HUES64 (cell line): ENCODE data around the gene USP7.

Source experiments
- H3K27ac ChIP-seq: 2 replicates; pipeline ENCODE4 v1.7.0; 2013; ENCODE audit warnings: low read depth, low read length, inconsistent platforms
- H3K27me3 ChIP-seq: 2 replicates; pipeline ENCODE4 v1.6.1; 2013; ENCODE audit warnings: mild to moderate bottlenecking, low read length; ENCODE audit not compliant: insufficient read depth
- H3K36me3 ChIP-seq: 2 replicates; pipeline ENCODE4 v1.6.1; 2013; ENCODE audit warnings: mild to moderate bottlenecking, low read length; ENCODE audit not compliant: insufficient read depth
- H3K4me1 ChIP-seq: 2 replicates; pipeline ENCODE4 v1.6.1; 2013; ENCODE audit warnings: mild to moderate bottlenecking, low read length, moderate library complexity; ENCODE audit not compliant: insufficient read depth
- H3K4me3 ChIP-seq: 2 replicates; pipeline ENCODE4 v1.5.1; 2013; ENCODE audit warnings: mild to moderate bottlenecking, low read length, moderate library complexity
- H3K9ac ChIP-seq: 2 replicates; pipeline ENCODE4 v1.6.1; 2013; ENCODE audit warnings: mild to moderate bottlenecking, low read depth, low read length
- H3K9me3 ChIP-seq: 2 replicates; pipeline ENCODE4 v1.6.1; 2013; ENCODE audit warnings: low read depth, low read length; ENCODE audit not compliant: insufficient read depth
- WGBS: fragments of 150-250, 120-280 bp; methylation state at CpG from one replicate; pipeline ENCODE4 v1.1.7; 2013; ENCODE audit warnings: missing lambda C conversion rate; 5-methylcytosine and 5-hydroxymethylcytosine counted together

Gene USP7

DNA sequence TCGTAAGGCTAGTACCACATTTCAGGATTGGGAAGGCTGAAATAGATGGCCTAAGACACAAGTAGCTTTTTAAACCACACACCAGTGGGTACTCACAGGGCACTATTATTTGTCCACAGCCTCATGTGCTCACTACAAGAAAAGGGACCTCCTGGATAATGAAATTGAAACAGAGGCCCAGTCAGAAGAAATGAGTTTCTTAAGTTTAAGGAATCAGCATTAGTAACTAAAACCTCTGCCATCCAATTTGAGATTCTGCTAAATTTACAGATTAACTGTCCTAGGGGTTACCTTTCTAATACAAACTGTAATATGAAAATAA lies 3.0 kb downstream of the USP7 start:
- Histone ChIP-seq H3K4me1 (peaks cover 43% of the 10 kb centered on the region), H3K9ac (no peak overlapping the region), H3K4me3 (peak overlapping the region; percentile 17; the same call in 1 of the 2 replicates), H3K36me3 (no peaks in the 10 kb centered on the region), H3K27me3 (peaks cover 10% of the 10 kb centered on the region), H3K27ac (no peak overlapping the region), H3K9me3 (no peaks in the 10 kb centered on the region)
- WGBS, result 57% methylated on average over 1 of the region's 1 CpG

DNA sequence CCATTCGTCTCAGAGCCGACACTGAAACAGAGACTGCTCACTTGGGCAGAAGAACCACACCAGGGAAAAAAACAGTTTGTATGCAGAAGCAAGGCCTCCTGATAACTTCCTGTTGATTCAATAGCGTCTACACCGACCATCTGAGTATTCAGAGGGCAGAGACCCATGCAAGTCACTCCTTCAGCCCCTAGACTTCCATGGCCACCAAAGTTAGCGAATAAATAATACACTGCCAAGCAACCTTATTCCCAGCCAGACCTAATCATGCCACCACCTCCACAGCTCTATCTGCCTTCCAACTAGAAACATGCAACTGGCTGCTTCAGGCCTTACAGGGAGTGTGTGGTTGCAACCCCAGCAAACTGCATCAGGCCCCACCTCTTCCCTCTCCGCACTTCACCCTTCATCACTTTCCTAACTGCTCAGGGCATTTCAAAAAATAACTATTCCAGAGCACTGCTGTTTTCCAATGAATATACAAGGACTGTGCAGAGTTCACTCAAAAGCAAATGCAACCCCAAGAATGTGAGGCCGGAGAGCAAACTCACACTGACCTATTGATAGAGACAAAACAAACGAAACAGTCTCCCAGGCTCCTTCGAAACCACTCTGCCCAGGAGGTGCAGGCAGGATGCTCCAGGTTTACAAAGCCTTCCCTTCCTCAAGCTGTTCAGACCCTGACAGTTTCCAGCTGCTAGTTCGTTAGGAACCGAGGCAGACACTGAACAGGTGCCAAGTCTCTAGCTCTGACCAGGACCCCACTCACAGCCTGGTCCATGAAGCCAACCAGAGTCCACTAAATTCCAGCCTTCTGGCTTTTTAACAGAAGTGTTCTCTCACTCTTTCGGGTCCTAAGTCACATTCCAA lies 3.6 kb downstream of the USP7 start:
- Histone ChIP-seq H3K9me3 (no peaks in the 10 kb centered on the region), H3K27me3 (peaks cover 10% of the 10 kb centered on the region), H3K4me3 (peak overlapping the region; percentile 17; the same call in 1 of the 2 replicates), H3K4me1 (peaks cover 43% of the 10 kb centered on the region), H3K9ac (no peak overlapping the region), H3K36me3 (no peaks in the 10 kb centered on the region), H3K27ac (no peak overlapping the region)
- WGBS, result 49% methylated on average over 12 of the region's 12 CpGs

DNA sequence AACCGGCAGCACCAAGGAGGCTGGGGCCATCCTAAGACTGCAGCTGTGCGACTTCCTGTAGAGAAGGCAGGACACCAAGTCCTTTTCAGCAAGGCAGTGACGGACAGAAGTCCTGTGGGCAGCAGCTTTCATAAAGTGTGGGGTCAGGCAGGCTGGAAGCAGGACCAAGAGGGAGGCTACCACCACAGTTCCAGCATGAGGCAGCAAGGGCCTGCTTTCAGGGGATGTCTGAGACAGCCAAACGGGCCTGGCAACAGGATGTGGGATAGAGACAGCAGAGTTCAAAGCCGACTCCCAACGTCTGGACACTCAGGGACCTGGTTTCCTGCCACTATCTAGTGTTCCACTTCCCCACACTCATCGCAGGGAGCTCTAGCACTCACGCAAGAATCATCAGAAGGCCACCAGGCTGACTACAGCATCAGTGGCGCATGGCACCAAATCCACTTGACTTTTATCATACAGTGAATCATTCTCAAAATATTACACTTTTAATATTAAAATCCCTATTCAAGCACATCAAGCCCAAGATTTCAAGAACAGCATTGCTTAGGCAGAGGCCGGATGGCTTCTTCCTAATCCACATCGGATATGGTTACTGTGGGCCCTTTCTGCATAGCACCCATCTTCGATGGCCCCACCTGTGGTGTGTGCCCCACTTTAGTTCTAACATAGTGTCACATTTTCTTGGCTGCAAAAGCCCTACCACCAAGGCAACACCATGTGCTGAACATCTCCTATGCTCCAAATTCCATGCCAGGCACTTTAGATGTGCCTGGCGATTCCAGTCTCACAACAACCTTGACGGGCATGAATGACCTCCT lies 5.2 kb downstream of the USP7 start:
- Histone ChIP-seq H3K4me3 (no peak overlapping the region), H3K9me3 (no peaks in the 10 kb centered on the region), H3K27ac (no peak overlapping the region), H3K4me1 (peaks cover 46% of the 10 kb centered on the region), H3K27me3 (no peaks in the 10 kb centered on the region; the same call in 1 of the 2 replicates), H3K36me3 (no peaks in the 10 kb centered on the region), H3K9ac (no peak overlapping the region)
- WGBS, result 71% methylated on average over 14 of the region's 14 CpGs

DNA sequence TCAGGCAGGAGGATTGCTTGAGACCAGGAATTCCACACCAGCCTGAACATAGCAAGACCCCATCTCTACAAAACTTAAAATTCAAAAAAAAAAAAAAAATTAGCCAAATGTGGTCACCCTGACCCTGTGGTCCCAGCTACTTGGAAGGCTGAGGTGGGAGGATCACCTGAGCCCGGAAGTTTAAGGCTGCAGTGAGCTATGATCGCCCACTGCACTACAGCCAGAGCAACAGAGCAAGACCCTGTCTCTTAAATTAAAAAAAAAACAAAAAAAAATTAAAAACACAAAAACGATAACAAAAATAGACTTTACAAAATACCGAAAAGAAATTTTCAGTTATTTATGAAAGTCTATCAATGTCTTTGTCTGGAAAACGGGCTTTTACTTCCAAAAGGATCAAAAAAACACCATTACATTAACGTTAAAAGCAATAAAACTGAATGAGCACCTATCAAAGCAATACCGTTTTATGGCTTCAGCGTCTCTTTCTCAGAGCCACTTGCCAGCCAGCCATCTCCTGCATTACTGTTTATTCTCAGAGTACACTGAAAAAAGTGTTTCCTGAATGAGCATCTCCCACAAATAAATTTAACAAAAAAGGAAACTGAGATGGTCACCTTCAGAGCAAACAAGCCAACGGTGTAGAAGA lies 6.1 kb downstream of the USP7 start:
- Histone ChIP-seq H3K27ac (no peak overlapping the region), H3K9ac (no peak overlapping the region), H3K4me1 (peaks cover 46% of the 10 kb centered on the region), H3K36me3 (no peaks in the 10 kb centered on the region), H3K27me3 (no peaks in the 10 kb centered on the region; the same call in 1 of the 2 replicates), H3K4me3 (no peak overlapping the region), H3K9me3 (no peaks in the 10 kb centered on the region)
- WGBS, result 86% methylated on average over 9 of the region's 9 CpGs

DNA sequence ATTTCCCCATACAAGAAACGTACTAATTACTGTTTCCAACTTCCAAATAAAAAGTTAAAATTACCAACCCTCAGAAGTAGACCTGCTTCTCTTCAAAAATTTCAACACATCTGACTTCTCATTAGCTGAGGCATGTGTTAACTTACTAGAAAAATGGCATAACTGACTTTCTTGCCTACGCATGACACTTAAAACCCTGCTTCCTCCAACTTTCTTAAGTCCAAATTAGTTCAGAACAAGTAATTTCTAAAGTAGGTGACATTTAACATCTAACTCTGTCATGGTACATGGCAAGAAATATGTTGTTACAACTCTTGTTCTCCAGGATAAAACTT lies 6.7 kb downstream of the USP7 start:
- peaks cover 52% of the 10 kb centered on the region for H3K4me1 ChIP-seq
- H3K4me3 ChIP-seq, result no peak overlapping the region
- 85% methylated on average over 2 of the region's 2 CpGs for WGBS

DNA sequence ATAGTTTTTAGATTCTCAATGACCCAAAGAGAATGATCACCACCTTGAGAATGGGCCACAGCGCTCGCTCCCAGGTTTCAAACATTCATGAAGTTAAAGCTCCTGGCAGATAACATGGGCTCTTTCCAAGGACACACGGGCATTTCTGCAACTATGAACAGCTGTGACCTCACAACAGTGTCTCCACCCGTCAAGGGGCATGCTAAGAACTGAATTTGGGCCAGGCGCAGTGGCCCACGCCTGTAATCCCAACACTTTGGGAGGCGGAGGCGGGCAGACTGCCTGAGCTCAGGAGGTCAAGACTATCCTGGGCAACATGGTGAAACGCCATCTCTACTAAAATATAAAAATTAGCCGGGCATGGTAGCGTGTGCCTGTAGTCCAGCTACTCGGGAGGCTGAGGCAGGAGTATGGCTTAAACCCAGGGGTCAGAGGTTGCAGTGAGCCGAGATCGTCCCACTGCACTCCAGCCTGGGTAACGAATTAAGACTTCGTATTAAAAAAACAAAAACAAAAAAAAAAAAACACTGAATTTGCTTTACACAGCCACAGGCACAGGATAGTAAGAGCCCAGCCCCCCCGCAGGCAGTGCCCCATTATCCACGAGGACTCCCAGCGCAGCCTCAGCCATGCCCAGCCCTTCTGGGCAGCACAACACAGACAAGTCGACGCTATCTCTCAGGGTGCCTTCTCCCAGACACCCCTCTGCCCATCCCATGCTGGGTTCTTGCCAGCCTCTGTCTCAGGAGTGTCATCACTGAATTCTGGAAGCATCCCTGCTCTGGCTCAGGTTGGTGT lies 7.2 kb downstream of the USP7 start:
- Histone ChIP-seq H3K9me3 (no peaks in the 10 kb centered on the region), H3K4me3 (no peak overlapping the region), H3K4me1 (peaks cover 54% of the 10 kb centered on the region), H3K36me3 (no peaks in the 10 kb centered on the region), H3K9ac (no peak overlapping the region), H3K27me3 (no peaks in the 10 kb centered on the region), H3K27ac (no peak overlapping the region)
- 88% methylated on average over 21 of the region's 21 CpGs for WGBS

More for the DNA sequence above, 6.7 kb downstream of the USP7 start:
- H3K36me3 ChIP-seq, result no peaks in the 10 kb centered on the region
- no peaks in the 10 kb centered on the region for H3K9me3 ChIP-seq
- no peaks in the 10 kb centered on the region; the same call in 1 of the 2 replicates for H3K27me3 ChIP-seq
- H3K9ac ChIP-seq, result no peak overlapping the region
- H3K27ac ChIP-seq, result no peak overlapping the region

DNA sequence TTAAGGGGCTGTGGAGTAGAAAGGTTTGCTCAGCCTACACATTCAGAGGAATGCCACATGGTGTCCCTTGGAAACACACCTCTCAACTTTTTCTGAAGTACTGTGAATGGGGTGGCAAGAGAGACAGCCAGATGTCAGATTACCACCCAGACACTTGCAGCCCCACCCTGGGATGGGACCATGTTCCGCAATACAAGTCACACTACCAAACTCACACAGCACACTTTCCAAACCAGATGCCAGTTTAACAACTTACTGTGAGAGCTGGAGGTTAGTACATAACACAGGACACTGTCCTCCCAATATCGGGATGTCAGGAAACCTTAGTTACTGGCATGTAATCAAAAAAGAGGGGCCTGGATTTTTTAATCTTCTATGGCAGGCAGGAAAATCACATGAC lies 7.9 kb downstream of the USP7 start:
- H3K27me3 ChIP-seq, result no peaks in the 10 kb centered on the region
- H3K4me1 ChIP-seq, result peaks cover 57% of the 10 kb centered on the region
- H3K4me3 ChIP-seq, result no peak overlapping the region
- H3K27ac ChIP-seq, result no peak overlapping the region
- no peaks in the 10 kb centered on the region for H3K36me3 ChIP-seq
- no peak overlapping the region for H3K9ac ChIP-seq
- no peaks in the 10 kb centered on the region for H3K9me3 ChIP-seq
- 84% methylated on average over 2 of the region's 2 CpGs for WGBS

DNA sequence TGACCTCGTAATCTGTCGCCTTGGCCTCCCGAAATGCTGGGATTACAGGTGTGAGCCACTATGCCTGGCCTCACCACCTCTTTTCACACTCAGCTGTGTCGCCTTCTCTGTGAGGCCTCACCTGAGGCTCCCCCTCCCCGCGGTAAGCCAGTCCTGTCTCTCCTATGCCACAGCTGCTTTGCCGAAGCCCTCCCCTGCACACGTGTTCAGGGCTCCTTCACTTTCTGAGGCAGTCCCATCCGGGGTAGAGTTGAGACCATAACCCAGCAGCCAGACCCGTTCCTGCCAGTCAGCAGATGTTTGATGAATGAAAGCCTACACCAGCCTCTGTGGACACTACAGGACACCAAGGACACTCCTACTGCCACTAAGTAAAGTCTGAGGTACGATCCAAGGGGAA lies 10.6 kb downstream of the USP7 start:
- peaks cover 39% of the 10 kb centered on the region for H3K4me1 ChIP-seq
- H3K27me3 ChIP-seq, result no peaks in the 10 kb centered on the region
- WGBS, result 83% methylated on average over 11 of the region's 11 CpGs
- H3K36me3 ChIP-seq, result no peaks in the 10 kb centered on the region
- H3K4me3 ChIP-seq, result no peak overlapping the region
- peak overlapping the region; percentile 22; the same call in 1 of the 2 replicates for H3K9ac ChIP-seq
- no peak overlapping the region for H3K27ac ChIP-seq
- H3K9me3 ChIP-seq, result no peaks in the 10 kb centered on the region

DNA sequence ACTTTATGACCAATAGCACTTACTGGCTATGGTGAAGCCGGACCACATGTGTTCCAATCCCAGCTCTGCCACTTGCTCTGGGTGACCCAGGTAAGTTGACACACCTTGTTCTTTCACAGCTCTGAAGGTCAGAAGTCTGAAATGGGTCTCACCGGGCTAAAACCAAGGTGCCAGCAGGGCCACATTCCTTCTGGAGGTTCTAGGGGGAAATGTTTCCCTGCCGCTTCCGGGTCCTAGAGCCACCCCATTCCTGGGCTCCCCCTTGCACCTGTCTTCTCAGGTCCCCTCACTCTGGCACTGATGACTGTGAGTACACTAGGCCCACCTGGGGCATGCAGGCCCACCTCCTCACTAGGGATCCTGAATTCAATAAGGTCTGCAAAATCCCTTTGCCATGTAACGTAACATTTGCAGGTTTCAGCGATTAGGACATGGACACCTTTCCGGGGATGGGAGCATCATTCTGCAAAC lies 11.4 kb downstream of the USP7 start:
- 85% methylated on average over 7 of the region's 7 CpGs for WGBS
- H3K4me1 ChIP-seq, result peaks cover 41% of the 10 kb centered on the region
- H3K9ac ChIP-seq, result no peak overlapping the region
- no peaks in the 10 kb centered on the region for H3K36me3 ChIP-seq
- H3K27ac ChIP-seq, result no peak overlapping the region
- no peaks in the 10 kb centered on the region for H3K27me3 ChIP-seq
- H3K9me3 ChIP-seq, result no peaks in the 10 kb centered on the region
- no peak overlapping the region for H3K4me3 ChIP-seq

DNA sequence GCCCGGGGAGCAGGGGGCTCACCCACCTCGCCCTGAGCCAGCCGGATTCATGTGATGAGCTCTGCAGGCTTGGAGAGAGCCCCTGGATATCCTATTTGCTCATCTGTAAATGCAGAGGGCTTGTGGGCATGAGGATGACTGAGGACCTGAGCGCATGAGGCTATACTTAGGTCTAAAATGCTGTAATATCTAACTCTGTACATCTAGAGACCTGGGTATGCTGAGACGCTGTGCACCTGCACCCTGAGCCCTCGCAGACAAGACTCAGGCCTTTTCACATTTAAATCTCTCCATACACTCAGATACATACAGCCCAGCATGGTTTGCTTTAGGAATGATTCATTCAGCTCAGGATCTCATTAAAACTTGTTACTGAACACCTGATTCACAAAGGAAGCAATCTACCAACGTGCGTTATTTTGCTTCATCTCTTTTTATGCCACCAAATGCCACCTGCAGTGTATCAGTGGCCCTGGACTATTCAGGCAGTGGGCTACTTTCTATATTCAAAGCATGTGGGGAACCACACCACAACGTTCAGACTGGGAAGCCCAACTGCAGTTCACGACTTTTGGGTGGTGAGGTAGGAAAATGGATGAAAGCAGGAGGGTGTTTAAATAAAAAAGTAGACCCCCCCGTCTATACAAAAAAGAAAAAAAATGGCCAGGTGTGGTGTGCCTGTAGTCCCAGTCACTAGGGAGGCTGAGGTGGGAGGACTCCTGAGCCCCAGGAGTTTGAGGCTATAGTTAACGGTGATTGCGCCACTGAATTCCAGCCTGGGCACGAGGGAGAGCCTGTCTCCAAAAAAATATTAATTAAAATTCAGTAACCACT lies 12.0 kb downstream of the USP7 start:
- Histone ChIP-seq H3K27me3 (no peaks in the 10 kb centered on the region), H3K9me3 (no peaks in the 10 kb centered on the region), H3K4me1 (peaks cover 42% of the 10 kb centered on the region), H3K9ac (no peak overlapping the region), H3K36me3 (no peaks in the 10 kb centered on the region), H3K4me3 (no peak overlapping the region), H3K27ac (no peak overlapping the region)
- WGBS, result 79% methylated on average over 14 of the region's 14 CpGs
